HG03066 (cell line): Measurements from ENCODE around the gene METTL14.

Experiments used
- ATAC-seq: cut with Tn5 transposase; IDR thresholded peaks from one replicate; pipeline ENCODE4 v1.9.1; 2021; ENCODE audit warnings: low read depth; ENCODE audit not compliant: unreplicated experiment

Gene METTL14

GRCh38 chr4:118756958-118757357, 71.8 kb downstream of the METTL14 start:
- no peak for ATAC-seq

GRCh38 chr4:118757761-118758251, 72.6 kb downstream of the METTL14 start:
- no peak for ATAC-seq

- no peak for ATAC-seq
Measured at GRCh38 chr4:118758293-118758692, 73.1 kb downstream of the METTL14 start.

- ATAC-seq = no peak
Measured at GRCh38 chr4:118759481-118759880, 74.3 kb downstream of the METTL14 start.

- ATAC-seq = peak; percentile 33
Measured at GRCh38 chr4:118760092-118760491, 74.9 kb downstream of the METTL14 start.

GRCh38 chr4:118760493-118760892, 75.3 kb downstream of the METTL14 start:
- ATAC-seq = peak; percentile 99

GRCh38 chr4:118761397-118762016, 76.3 kb downstream of the METTL14 start:
- ATAC-seq = no peak

GRCh38 chr4:118762155-118762554, 77.0 kb downstream of the METTL14 start:
- no peak for ATAC-seq

- no peak for ATAC-seq
Measured at GRCh38 chr4:118762730-118763477, 77.7 kb downstream of the METTL14 start.
